ENCODE results near the gene ACP7.

The ACP7 gene

GRCh38 chr19:39103151-39103550, 19.0 kb downstream of the ACP7 start:
- in situ Hi-C loops (cut with MboI; ENCODE audit: low sequenced_read_pairs) = loop anchor here (25.0 kb wide), 1 partner anchor 434 kb away; the partner anchor contains the start of genes EID2 and EID2B

DNA sequence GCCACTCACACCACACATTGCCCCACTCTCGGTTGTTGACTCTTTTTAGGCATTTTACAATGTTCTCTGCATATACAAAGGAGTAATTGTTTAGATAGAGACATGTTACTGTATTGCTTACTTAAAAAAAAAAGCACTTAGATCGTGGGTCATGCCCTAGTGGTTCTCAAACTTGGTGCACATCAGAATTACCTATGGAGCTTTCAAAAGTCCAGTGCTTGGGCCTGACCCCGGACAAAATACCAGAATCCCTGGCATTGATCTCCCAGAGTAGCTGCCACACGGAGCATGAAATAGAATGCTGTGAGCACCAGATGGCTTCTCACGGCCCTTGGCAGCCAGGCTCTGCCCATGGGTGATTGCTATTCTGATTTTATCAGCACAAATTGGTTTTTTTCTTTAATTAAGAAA, 20.0 kb downstream of the ACP7 start:
- in situ Hi-C loops (cut with MboI; ENCODE audit: low sequenced_read_pairs) = loop anchor here (25.0 kb wide), 1 partner anchor 433 kb away; the partner anchor contains the start of genes EID2 and EID2B

DNA sequence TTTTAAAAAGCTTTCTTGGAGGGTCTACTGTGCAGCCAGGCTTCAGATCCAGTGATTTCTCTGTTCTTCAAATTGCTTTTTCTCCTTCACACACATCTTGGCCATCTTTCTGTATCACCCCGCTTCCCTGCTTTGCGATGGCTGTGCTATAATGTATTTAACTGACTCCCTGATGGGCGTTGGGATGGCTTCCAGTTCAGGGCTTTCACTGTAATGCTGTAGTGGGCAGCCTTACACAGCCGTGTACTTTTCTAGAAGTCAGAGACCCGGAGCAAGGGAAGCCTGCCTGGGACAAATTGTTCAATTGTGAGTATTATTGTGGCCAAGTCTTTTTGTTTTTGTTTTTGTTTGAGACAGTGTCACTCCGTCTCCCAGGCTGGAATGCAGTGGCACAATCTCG, 22.0 kb downstream of the ACP7 start:
- in situ Hi-C loops (cut with MboI; ENCODE audit: low sequenced_read_pairs) = loop anchor here (25.0 kb wide), 1 partner anchor 431 kb away; the partner anchor contains the start of genes EID2 and EID2B

DNA sequence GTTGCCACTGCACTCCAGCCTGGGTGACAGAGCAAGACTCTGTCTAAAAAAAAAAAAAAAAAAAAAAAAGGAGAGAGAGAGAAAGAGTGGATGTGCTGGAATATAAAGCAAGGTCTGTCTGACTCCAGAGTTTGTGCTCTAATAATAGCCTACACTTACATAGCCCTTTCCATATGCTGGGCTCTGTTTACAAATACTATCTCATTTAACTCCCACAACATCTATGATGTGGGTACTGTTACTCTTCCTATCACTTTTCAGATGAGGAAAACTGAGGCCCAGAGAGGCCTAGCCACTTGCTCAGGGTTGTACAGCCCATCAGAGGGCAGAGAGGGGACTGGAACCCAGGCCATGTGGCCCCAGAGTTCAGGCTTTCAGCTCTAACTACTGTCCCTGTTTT, 25.5 kb downstream of the ACP7 start:
- in situ Hi-C loops (cut with MboI; ENCODE audit: low sequenced_read_pairs) = loop anchor here (10.0 to 25.0 kb wide), 2 partner anchors 215 to 428 kb away; partner anchors contain the start of genes EID2, EID2B and LRFN1

GRCh38 chr19:39110263-39110967, 26.2 kb downstream of the ACP7 start:
- in situ Hi-C loops (cut with MboI; ENCODE audit: low sequenced_read_pairs) = loop anchor here (10.0 to 25.0 kb wide), 2 partner anchors 214 to 427 kb away; partner anchors contain the start of genes EID2, EID2B and LRFN1

DNA sequence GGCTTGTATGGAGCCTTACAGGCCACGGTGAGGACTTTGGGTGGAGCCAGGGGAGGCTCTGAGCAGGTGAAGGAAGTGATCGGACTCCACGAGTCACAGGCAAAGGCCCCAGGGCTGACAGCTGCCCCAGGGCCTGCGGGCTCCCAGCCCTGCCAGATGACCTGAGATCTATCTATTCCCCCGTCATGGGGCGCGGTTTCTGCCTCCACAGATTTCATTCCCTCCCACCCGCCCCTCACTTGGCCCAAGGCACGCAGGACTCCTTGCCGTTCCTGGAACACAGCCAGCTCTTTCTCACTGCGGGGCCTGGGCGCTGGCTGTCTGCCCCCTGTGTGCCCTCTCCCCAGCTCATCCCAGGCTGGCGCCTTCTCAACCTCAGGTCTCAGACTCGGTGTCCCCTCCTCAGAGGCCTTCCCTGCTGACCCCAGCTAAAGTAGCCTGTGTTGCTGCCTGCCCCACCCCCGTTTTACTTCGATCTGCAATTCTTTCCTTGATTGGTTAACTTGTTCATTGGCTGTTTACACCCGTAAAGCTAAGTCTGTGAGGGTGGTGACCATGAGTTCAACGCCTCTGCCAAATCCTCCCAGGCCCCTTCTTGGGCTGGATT, 27.5 kb downstream of the ACP7 start:
- in situ Hi-C loops (cut with MboI; ENCODE audit: low sequenced_read_pairs) = loop anchor here (10.0 to 25.0 kb wide), 2 partner anchors 213 to 426 kb away; partner anchors contain the start of genes EID2, EID2B and LRFN1

DNA sequence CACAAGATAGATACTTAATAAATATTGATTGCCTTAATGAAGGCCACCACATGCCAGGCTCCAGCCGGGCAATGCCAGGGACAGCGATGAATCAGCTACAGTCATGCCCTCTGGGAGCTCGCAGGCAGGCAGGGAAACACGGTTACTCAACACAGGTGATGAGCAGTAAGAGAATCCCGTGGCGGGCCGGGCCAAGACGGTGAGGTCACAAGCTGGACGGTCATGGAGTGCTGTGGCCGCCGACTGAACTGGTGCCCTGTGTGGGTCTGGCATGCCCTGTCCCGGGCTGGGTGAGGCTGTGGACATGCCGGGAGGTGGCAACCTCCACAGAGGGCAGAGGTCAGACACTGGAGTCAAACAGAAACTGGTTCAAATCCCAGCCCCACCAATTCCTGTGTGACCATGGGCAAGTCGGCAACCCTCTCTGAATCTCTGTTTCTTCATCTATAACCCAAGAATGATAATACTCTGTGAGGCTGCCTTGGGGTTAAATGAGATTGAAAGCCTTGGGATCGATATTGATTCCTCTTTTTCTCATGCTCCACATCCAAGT, 28.2 kb downstream of the ACP7 start:
- in situ Hi-C loops (cut with MboI; ENCODE audit: low sequenced_read_pairs) = loop anchor here (10.0 to 25.0 kb wide), 2 partner anchors 212 to 425 kb away; partner anchors contain the start of genes EID2, EID2B and LRFN1

DNA sequence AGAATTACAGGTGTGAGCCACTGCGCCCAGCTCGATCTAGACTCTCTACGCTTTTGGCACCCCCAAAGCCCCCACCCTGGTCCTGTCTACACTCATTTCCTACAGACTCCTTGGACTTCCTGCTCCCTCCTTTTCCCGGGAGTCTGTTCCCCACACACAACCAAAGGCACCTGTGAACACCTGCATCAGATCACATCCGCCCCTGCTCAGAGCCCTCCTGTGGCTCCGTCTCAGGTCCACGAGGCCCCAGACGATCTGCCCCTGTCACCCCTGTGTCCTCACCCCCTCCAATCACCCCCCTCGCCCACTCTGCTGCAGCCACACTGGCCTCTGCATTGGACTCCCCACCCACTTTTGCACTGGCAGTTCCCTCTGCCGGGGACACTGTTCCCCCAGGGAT, 29.0 kb downstream of the ACP7 start:
- in situ Hi-C loops (cut with MboI; ENCODE audit: low sequenced_read_pairs) = loop anchor here (10.0 to 25.0 kb wide), 2 partner anchors 212 to 424 kb away; partner anchors contain the start of genes EID2, EID2B and LRFN1

- in situ Hi-C loops (cut with MboI; ENCODE audit: low sequenced_read_pairs) = loop anchor here (10.0 to 25.0 kb wide), 2 partner anchors 210 to 422 kb away; partner anchors contain the start of genes EID2, EID2B and LRFN1
Measured at GRCh38 chr19:39115105-39115847, 31.1 kb downstream of the ACP7 start.

- in situ Hi-C loops (cut with MboI; ENCODE audit: low sequenced_read_pairs) = loop anchor here (10.0 to 25.0 kb wide), 2 partner anchors 208 to 420 kb away; partner anchors contain the start of genes EID2, EID2B and LRFN1
Measured at GRCh38 chr19:39117023-39117422, 32.9 kb downstream of the ACP7 start.

- in situ Hi-C loops (cut with MboI; ENCODE audit: low sequenced_read_pairs) = loop anchor here (10.0 to 25.0 kb wide), 2 partner anchors 205 to 417 kb away; partner anchors contain the start of genes EID2, EID2B and LRFN1
Measured at GRCh38 chr19:39119830-39120229, 35.7 kb downstream of the ACP7 start.

GRCh38 chr19:39122934-39123731, 39.0 kb downstream of the ACP7 start:
- in situ Hi-C loops (cut with MboI; ENCODE audit: low sequenced_read_pairs) = loop anchor here (25.0 kb wide), 1 partner anchor 414 kb away; the partner anchor contains the start of genes EID2 and EID2B

DNA sequence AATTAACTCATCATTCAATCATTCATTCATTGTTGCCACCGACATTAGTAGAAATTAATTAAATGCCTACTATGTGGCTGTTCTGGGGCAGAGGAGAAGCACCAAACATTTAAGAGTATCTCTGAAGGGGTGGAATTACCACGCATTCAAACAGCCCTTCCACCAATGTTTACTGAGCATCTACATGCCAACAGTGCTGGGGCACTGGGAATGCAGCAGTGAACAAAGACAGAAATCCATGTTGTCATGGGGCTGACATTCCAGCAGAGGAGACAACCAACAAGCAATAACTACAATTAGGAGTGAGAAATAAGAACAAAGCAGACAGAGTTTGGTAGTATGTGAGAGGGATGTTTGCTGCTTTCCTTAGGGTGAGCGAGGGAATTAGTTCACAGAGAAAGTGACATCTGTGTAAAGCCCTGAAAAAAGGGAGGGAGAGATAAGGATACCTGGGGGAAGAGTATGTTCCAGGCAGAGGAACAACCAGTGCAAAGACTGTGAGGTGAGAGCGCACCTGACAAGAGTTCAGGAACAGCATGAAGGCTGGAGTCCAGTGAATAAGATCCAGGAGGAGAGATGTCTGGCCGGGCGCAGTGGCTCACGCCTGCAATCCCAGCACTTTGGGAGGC, 40.1 kb downstream of the ACP7 start:
- in situ Hi-C loops (cut with MboI; ENCODE audit: low sequenced_read_pairs) = loop anchor here (25.0 kb wide), 1 partner anchor 413 kb away; the partner anchor contains the start of genes EID2 and EID2B

GRCh38 chr19:39125199-39125553, 41.0 kb downstream of the ACP7 start:
- in situ Hi-C loops (cut with MboI; ENCODE audit: low sequenced_read_pairs) = no loop called here

- in situ Hi-C loops (cut with MboI; ENCODE audit: low sequenced_read_pairs) = no loop called here
Measured at GRCh38 chr19:39125554-39126311, 41.6 kb downstream of the ACP7 start, which contains the start of gene PAK4. PAK4 (plus strand) TSS chr19:39125786; CDS start chr19:39169554, 43,768 bp downstream.

- in situ Hi-C loops (cut with MboI; ENCODE audit: low sequenced_read_pairs) = no loop called here
Measured at GRCh38 chr19:39126312-39127187, 42.4 kb downstream of the ACP7 start.

- in situ Hi-C loops (cut with MboI; ENCODE audit: low sequenced_read_pairs) = no loop called here
Measured at GRCh38 chr19:39127812-39128515, 43.8 kb downstream of the ACP7 start.
